Activated T-cell treated with anti-CD3 and anti-CD28 coated beads, Interleukin-2, amount 50 U/mL, for 24 hours (primary cell): ENCODE results near the gene ETNK1.

Experiments
- DNase-seq: peaks from one replicate; pipeline ENCODE4 v3.0.0-alpha.2; 2020
- H3K27ac Mint-ChIP-seq: 2 replicates; pipeline ENCODE4 v1.8.0; 2020; ENCODE audit warnings: mild to moderate bottlenecking, mixed read lengths
- H3K27me3 Mint-ChIP-seq: 2 replicates; pipeline ENCODE4 v1.8.0; 2020; ENCODE audit warnings: mixed read lengths
- H3K36me3 Mint-ChIP-seq: 2 replicates; pipeline ENCODE4 v1.8.0; 2020; ENCODE audit warnings: low read depth, mixed read lengths
- H3K4me1 Mint-ChIP-seq: 2 replicates; pipeline ENCODE4 v1.8.0; 2020; ENCODE audit warnings: low read depth, mixed read lengths
- H3K4me3 Mint-ChIP-seq: 2 replicates; pipeline ENCODE4 v1.8.0; 2020; ENCODE audit warnings: mild to moderate bottlenecking, moderate library complexity, mixed read lengths
- H3K9me3 Mint-ChIP-seq: 2 replicates; pipeline ENCODE4 v1.8.0; 2020; ENCODE audit warnings: mixed read lengths

ETNK1 gene

DNA sequence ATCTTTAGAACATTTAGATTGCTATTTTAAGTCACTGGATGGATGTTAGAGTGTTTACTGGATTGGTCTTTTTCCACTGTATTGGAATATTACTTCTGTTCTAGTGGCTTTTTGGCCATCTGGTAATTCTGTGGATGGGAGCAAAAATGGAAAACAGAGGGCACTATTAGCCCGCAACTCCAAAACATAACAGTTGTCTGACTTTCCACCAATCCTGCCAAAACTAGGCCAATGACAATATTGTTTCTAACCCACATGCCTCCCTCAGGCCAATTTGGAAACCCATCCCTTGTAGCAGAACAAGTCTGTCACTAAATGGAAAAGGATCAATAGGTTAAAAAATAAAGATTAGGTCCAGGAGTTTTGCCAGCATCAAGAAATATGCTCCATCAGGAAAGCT lies 97.8 kb downstream of the ETNK1 start:
- peaks cover 20% of the 10 kb centered on the region for H3K27me3 Mint-ChIP-seq
- no peak for DNase-seq
- H3K36me3 Mint-ChIP-seq: no peaks in the 10 kb centered on the region
- no peak overlapping the region for H3K27ac Mint-ChIP-seq
- no peaks in the 10 kb centered on the region for H3K4me1 Mint-ChIP-seq
- H3K9me3 Mint-ChIP-seq: no peaks in the 10 kb centered on the region
- no peak overlapping the region for H3K4me3 Mint-ChIP-seq

- no peak overlapping the region for H3K27ac Mint-ChIP-seq
- peaks cover 22% of the 10 kb centered on the region for H3K27me3 Mint-ChIP-seq
- no peaks in the 10 kb centered on the region for H3K4me1 Mint-ChIP-seq
- no peaks in the 10 kb centered on the region for H3K36me3 Mint-ChIP-seq
- DNase-seq: no peak
- no peaks in the 10 kb centered on the region for H3K9me3 Mint-ChIP-seq
- no peak overlapping the region for H3K4me3 Mint-ChIP-seq
These were observed 104.0 kb downstream of the ETNK1 start for GRCh38 chr12:22728987-22729386.

GRCh38 chr12:22729431-22729956 lies 104.5 kb downstream of the ETNK1 start:
- no peak overlapping the region for H3K4me3 Mint-ChIP-seq
- no peak overlapping the region for H3K27ac Mint-ChIP-seq
- no peaks in the 10 kb centered on the region for H3K36me3 Mint-ChIP-seq
- no peak for DNase-seq
- H3K4me1 Mint-ChIP-seq: no peaks in the 10 kb centered on the region
- H3K27me3 Mint-ChIP-seq: peaks cover 22% of the 10 kb centered on the region
- no peaks in the 10 kb centered on the region for H3K9me3 Mint-ChIP-seq

- no peak for DNase-seq
- Mint-ChIP-seq H3K4me3 (no peak overlapping the region), H3K36me3 (no peaks in the 10 kb centered on the region)
These were observed 105.0 kb downstream of the ETNK1 start for GRCh38 chr12:22729957-22730443.

GRCh38 chr12:22731236-22731635 lies 106.3 kb downstream of the ETNK1 start:
- Mint-ChIP-seq H3K36me3 (no peaks in the 10 kb centered on the region), H3K9me3 (no peaks in the 10 kb centered on the region), H3K27me3 (peaks cover 17% of the 10 kb centered on the region), H3K27ac (no peak overlapping the region), H3K4me3 (no peak overlapping the region), H3K4me1 (no peaks in the 10 kb centered on the region)
- DNase-seq: no peak

More at GRCh38 chr12:22729957-22730443, 105.0 kb downstream of the ETNK1 start:
- peaks cover 22% of the 10 kb centered on the region for H3K27me3 Mint-ChIP-seq
- H3K27ac Mint-ChIP-seq: no peak overlapping the region
- no peaks in the 10 kb centered on the region for H3K4me1 Mint-ChIP-seq
- H3K9me3 Mint-ChIP-seq: no peaks in the 10 kb centered on the region

GRCh38 chr12:22733756-22734155 lies 108.8 kb downstream of the ETNK1 start:
- Mint-ChIP-seq H3K4me1 (no peaks in the 10 kb centered on the region), H3K4me3 (no peak overlapping the region), H3K27ac (no peak overlapping the region), H3K27me3 (peaks cover 14% of the 10 kb centered on the region), H3K9me3 (no peaks in the 10 kb centered on the region), H3K36me3 (no peaks in the 10 kb centered on the region)
- no peak for DNase-seq

DNA sequence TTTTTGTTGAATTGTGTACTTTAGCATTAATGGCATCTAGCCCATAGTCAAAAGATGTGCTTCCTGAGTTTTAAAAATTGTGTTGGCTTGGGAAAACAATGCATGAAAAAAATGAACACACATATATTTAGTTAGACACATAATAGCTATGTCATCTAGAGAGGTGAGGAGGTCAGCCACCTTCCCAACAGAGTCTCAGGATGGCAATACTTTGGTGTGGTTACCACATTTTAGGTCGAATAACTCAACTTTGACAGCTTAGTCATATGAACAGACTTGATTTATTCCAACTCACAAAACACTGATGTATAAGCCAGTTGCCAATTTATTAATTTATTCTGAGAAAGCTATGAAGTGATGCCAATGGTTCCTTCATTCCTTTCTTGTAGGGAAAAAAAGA lies 114.0 kb downstream of the ETNK1 start:
- H3K9me3 Mint-ChIP-seq: no peaks in the 10 kb centered on the region
- no peaks in the 10 kb centered on the region for H3K36me3 Mint-ChIP-seq
- no peaks in the 10 kb centered on the region for H3K4me1 Mint-ChIP-seq
- DNase-seq: no peak
- no peak overlapping the region for H3K27ac Mint-ChIP-seq
- H3K27me3 Mint-ChIP-seq: peaks cover 3% of the 10 kb centered on the region
- H3K4me3 Mint-ChIP-seq: no peak overlapping the region
